OCI-LY3 (cell line): ENCODE results near the gene HOXC6.

Source experiments
- CTCF ChIP-seq: fragments of 200-600, 300-600 bp; sonication (generic); IDR thresholded peaks from 2 replicates; pipeline ENCODE4 v1.5.1; 2014; ENCODE audit warnings: antibody characterized with exemption, low read length, low read depth
- EZH2phosphoT487 ChIP-seq: fragments of 200-600 bp; shearing (Covaris generic); IDR thresholded peaks from 2 replicates; pipeline ENCODE4 v1.6.1; 2018; ENCODE audit warnings: antibody characterized with exemption, mixed run types, low read depth

- TF ChIP-seq EZH2phosphoT487 = no peak
- TF ChIP-seq CTCF = no peak
These were observed 2.5 kb upstream of the HOXC6 start for GRCh38 chr12:54025499-54026405.
